ENCODE data around the gene ASXL1. TPM values are rescaled to one million over a fixed set of nuclear protein-coding genes. Genes with fewer than 3 reads are reported as not detected.

ASXL1 gene
- polyA plus RNA-seq, 1 donor (not counting 4 experiments of a cell fraction or from before 2014, with no cell fraction given) = 20.0 TPM

GRCh38 chr20:32395066-32395465 is 36.9 kb downstream of the ASXL1 start:
- no peak for TF ChIP-seq EZH2 (IDR thresholded peaks at IDR 0.05; ENCODE audit: low read length)
- TF ChIP-seq CTCF (optimal IDR thresholded peaks at IDR 0.05 in 1 of 3, IDR thresholded peaks at IDR 0.05 in 1 of 3, conservative IDR thresholded peaks at IDR 0.05 in 1 of 3; ENCODE audit: extremely low read depth in 1 of 3, insufficient read depth in 2 of 3, low read length in 3 of 3) = no peak
- H3K4me2 ChIP-seq (ENCODE audit: control insufficient read depth, extremely low read depth, insufficient read depth, low read depth, low read length) = no peak overlapping the region
- H3K9me1 ChIP-seq (ENCODE audit: control insufficient read depth, extremely low read depth, insufficient read depth, low read length) = no peaks in the 10 kb centered on the region
- no peaks in the 10 kb centered on the region for H3K27me3 ChIP-seq (ENCODE audit: control insufficient read depth, extremely low read depth, insufficient read depth, low read length)
- no peak overlapping the region for H3K9ac ChIP-seq (ENCODE audit: control insufficient read depth, extremely low read depth, insufficient read depth, low read length)
- no peak overlapping the region for H2AFZ ChIP-seq (ENCODE audit: control insufficient read depth, low read length)
- no peaks in the 10 kb centered on the region for H3K4me1 ChIP-seq (ENCODE audit: control insufficient read depth, extremely low read depth, insufficient read depth, low read length)
- peaks cover 31% of the 10 kb centered on the region for H3K79me2 ChIP-seq (ENCODE audit: control insufficient read depth, insufficient read depth, low read length)
- H4K20me1 ChIP-seq (ENCODE audit: control insufficient read depth, extremely low read depth, insufficient read depth, low read length) = no peaks in the 10 kb centered on the region
- DNase-seq (ENCODE audit: low read depth, low spot score) (no peak), FAIRE-seq (no peak)
- H3K9me3 ChIP-seq (ENCODE audit: control insufficient read depth, low read depth, low read length) = no peaks in the 10 kb centered on the region
- H3K4me3 ChIP-seq (ENCODE audit: control insufficient read depth in 2 of 3, extremely low read depth in 1 of 3, insufficient read depth in 2 of 3, low read depth in 1 of 3, low read length in 3 of 3) = no peak overlapping the region
- H3K27ac ChIP-seq (ENCODE audit: control insufficient read depth, insufficient read depth, low read length) = no peak overlapping the region
- dilution Hi-C loops (cut with MboI; ENCODE audit: extremely low pct_ligation_motif_present, low sequenced_read_pairs) = no loop called here
- H3K36me3 ChIP-seq (ENCODE audit: control insufficient read depth in 2 of 2, extremely low read depth in 1 of 2, insufficient read depth in 2 of 2, low read length in 2 of 2) = no peaks in the 10 kb centered on the region

- Histone ChIP-seq H3K9ac (ENCODE audit: control insufficient read depth, extremely low read depth, insufficient read depth, low read length) (no peak overlapping the region), H3K27me3 (ENCODE audit: control insufficient read depth, extremely low read depth, insufficient read depth, low read length) (no peaks in the 10 kb centered on the region), H3K4me1 (ENCODE audit: control insufficient read depth, extremely low read depth, insufficient read depth, low read length) (no peaks in the 10 kb centered on the region), H3K4me3 (ENCODE audit: control insufficient read depth in 2 of 3, extremely low read depth in 1 of 3, insufficient read depth in 2 of 3, low read depth in 1 of 3, low read length in 3 of 3) (no peak overlapping the region), H3K36me3 (ENCODE audit: control insufficient read depth in 2 of 2, extremely low read depth in 1 of 2, insufficient read depth in 2 of 2, low read length in 2 of 2) (no peaks in the 10 kb centered on the region), H3K9me1 (ENCODE audit: control insufficient read depth, extremely low read depth, insufficient read depth, low read length) (no peaks in the 10 kb centered on the region), H3K27ac (ENCODE audit: control insufficient read depth, insufficient read depth, low read length) (no peak overlapping the region), H3K4me2 (ENCODE audit: control insufficient read depth, extremely low read depth, insufficient read depth, low read depth, low read length) (no peak overlapping the region), H4K20me1 (ENCODE audit: control insufficient read depth, extremely low read depth, insufficient read depth, low read length) (no peaks in the 10 kb centered on the region), H3K9me3 (ENCODE audit: control insufficient read depth, low read depth, low read length) (no peaks in the 10 kb centered on the region), H2AFZ (ENCODE audit: control insufficient read depth, low read length) (no peak overlapping the region), H3K79me2 (ENCODE audit: control insufficient read depth, insufficient read depth, low read length) (peaks cover 38% of the 10 kb centered on the region)
- DNase-seq (ENCODE audit: low read depth, low spot score) (no peak), FAIRE-seq (no peak)
- TF ChIP-seq CTCF (optimal IDR thresholded peaks at IDR 0.05 in 1 of 3, IDR thresholded peaks at IDR 0.05 in 1 of 3, conservative IDR thresholded peaks at IDR 0.05 in 1 of 3; ENCODE audit: extremely low read depth in 1 of 3, insufficient read depth in 2 of 3, low read length in 3 of 3) (no peak), EZH2 (IDR thresholded peaks at IDR 0.05; ENCODE audit: low read length) (no peak)
- dilution Hi-C loops (cut with MboI; ENCODE audit: extremely low pct_ligation_motif_present, low sequenced_read_pairs) = no loop called here
These were observed 38.6 kb downstream of the ASXL1 start for GRCh38 chr20:32396646-32397160.

Data from keratinocyte (primary cell).